ENCODE results near the gene PARD3. TPM values are rescaled to one million over a fixed set of nuclear protein-coding genes. Genes with fewer than 3 reads are reported as not detected.

The PARD3 gene
- total RNA-seq, 2 donors from 2014 or later: 31.6 to 41.6 TPM

DNA sequence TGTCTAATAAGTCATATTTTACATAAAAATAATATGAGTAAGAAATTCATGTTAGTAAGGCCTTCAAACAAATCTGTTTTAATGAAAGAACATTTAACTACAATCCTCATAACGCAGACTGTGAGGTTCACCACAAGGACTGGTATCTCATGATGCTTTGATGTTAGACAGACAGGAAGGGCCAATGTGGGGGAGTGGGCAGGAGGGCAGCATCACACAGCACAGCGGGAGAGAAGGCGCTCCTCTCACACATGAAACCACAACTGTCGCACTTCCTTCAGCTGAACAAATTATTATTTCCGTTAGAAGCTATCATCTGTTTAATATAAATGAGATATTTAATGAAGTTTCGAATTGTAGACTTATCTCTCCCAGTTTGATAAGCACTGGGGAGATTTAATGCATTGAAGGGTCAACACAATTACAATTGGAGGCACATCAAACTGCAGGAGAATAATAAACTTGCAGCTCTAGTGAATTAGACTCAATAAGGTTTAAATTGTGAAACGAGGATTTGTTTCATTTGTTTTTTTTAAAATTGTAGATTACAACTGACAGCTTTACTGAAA, 466.1 kb downstream of the PARD3 start:
- H3K9me3 ChIP-seq: no peaks in the 10 kb centered on the region
- H3K4me3 ChIP-seq: no peak overlapping the region
- TF ChIP-seq, protein P1, sequence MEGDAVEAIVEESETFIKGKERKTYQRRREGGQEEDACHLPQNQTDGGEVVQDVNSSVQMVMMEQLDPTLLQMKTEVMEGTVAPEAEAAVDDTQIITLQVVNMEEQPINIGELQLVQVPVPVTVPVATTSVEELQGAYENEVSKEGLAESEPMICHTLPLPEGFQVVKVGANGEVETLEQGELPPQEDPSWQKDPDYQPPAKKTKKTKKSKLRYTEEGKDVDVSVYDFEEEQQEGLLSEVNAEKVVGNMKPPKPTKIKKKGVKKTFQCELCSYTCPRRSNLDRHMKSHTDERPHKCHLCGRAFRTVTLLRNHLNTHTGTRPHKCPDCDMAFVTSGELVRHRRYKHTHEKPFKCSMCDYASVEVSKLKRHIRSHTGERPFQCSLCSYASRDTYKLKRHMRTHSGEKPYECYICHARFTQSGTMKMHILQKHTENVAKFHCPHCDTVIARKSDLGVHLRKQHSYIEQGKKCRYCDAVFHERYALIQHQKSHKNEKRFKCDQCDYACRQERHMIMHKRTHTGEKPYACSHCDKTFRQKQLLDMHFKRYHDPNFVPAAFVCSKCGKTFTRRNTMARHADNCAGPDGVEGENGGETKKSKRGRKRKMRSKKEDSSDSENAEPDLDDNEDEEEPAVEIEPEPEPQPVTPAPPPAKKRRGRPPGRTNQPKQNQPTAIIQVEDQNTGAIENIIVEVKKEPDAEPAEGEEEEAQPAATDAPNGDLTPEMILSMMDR (IDR thresholded peaks at IDR 0.05): no peak
- no peak for DNase-seq (ENCODE audit: low spot score)
- no peak overlapping the region for H3K27ac ChIP-seq
- H3K4me1 ChIP-seq: no peaks in the 10 kb centered on the region
- no peaks in the 10 kb centered on the region for H3K27me3 ChIP-seq
- H3K36me3 ChIP-seq: no peaks in the 10 kb centered on the region

DNA sequence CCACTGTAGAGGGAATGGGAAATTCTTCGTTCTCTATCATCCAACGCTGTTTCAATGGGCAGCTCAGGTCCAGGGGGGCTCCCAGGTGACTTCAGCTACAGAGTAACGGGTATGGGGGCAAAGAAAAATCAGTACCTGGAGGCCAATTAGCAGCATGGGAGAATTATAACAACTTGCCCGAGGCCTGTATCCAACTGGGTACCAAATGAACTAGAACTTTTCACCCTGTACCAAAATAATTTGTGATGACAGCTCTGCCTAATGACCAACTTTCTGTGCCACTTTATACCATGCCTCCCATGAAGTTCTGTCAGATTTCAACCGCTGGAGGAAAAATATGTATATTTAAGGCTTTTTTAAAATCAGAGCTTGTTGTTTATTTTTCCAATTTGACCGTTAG, 467.1 kb downstream of the PARD3 start:
- Histone ChIP-seq H3K4me3 (no peak overlapping the region), H3K36me3 (no peaks in the 10 kb centered on the region), H3K4me1 (no peaks in the 10 kb centered on the region), H3K27me3 (no peaks in the 10 kb centered on the region), H3K27ac (no peak overlapping the region), H3K9me3 (no peaks in the 10 kb centered on the region)
- no peak for DNase-seq (ENCODE audit: low spot score)
- TF ChIP-seq, protein P1 (IDR thresholded peaks at IDR 0.05): no peak

DNA sequence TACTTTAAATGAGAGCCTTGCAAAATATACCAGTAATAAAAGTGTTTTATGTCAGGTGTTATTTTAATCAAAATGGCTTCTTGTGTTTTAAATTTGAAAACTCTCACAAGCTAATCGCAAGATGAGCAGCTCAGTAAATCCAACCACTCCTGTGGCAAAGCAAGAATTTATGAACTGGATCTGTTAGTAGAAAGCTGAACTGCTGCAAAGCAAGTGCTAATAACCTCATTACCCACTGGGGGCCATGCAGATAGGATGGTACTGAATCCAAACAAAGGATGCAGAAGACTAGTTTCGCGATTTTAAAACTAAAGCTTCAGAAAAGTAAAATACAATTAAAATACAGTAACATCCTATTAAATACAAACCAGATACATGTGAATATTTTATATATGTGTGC, 468.0 kb downstream of the PARD3 start:
- Histone ChIP-seq H3K27me3 (no peaks in the 10 kb centered on the region), H3K4me3 (no peak overlapping the region), H3K36me3 (no peaks in the 10 kb centered on the region), H3K9me3 (no peaks in the 10 kb centered on the region), H3K4me1 (no peaks in the 10 kb centered on the region), H3K27ac (no peak overlapping the region)
- no peak for DNase-seq (ENCODE audit: low spot score)
- TF ChIP-seq, protein P1 (IDR thresholded peaks at IDR 0.05): no peak

DNA sequence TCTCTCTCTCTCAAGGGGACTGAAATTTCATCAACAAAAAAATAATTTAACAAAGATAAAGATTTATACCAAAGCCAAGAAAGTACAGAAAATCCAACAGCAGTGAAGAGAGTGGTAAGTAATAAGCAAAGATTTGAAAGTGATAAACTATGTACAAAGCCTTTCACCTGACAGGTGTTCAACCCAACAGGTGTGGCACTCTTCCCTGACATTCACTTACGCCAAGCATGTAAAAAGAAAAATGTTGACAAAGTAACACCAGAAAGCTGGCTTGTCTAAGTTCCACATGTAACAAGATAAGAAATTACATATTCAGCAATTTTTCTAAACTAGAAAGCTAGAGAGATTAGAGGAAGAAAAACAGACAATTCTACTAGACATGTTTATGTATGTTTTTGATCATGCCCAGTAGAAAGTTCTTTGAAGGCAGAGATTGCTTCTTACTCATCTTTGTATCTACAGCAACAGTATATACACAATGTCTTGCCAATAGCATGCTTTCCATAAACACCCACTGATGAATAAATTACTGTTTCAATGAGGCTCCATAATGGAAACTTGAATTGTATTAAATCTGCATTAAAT, 468.5 kb downstream of the PARD3 start:
- TF ChIP-seq, protein P1 (IDR thresholded peaks at IDR 0.05): no peak
- no peak for DNase-seq (ENCODE audit: low spot score)
- Histone ChIP-seq H3K9me3 (no peaks in the 10 kb centered on the region), H3K27me3 (no peaks in the 10 kb centered on the region), H3K27ac (no peak overlapping the region), H3K4me3 (no peak overlapping the region), H3K36me3 (no peaks in the 10 kb centered on the region), H3K4me1 (no peaks in the 10 kb centered on the region)

DNA sequence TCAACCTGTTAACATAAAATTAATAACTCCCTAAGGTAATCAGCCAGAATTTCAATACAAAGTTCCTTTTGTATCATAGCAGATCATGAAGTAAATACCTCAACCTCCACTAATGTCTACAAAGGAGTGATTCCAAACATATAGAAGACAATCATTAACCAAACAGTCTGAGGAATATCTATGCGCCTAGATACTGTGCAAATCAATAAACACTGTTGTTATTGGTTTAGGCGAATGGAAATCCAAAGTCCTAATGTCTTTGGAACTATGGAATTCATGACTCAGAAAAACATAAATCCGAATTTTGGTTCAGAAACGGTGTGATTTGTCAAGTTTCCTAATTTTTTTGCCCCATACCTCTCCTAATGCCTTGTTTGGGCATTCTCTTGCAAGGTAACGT, 469.7 kb downstream of the PARD3 start:
- TF ChIP-seq, protein P1 (IDR thresholded peaks at IDR 0.05): no peak
- Histone ChIP-seq H3K27me3 (no peaks in the 10 kb centered on the region), H3K36me3 (no peaks in the 10 kb centered on the region), H3K4me1 (no peaks in the 10 kb centered on the region), H3K4me3 (no peak overlapping the region), H3K9me3 (no peaks in the 10 kb centered on the region), H3K27ac (no peak overlapping the region)
- DNase-seq (ENCODE audit: low spot score): no peak

DNA sequence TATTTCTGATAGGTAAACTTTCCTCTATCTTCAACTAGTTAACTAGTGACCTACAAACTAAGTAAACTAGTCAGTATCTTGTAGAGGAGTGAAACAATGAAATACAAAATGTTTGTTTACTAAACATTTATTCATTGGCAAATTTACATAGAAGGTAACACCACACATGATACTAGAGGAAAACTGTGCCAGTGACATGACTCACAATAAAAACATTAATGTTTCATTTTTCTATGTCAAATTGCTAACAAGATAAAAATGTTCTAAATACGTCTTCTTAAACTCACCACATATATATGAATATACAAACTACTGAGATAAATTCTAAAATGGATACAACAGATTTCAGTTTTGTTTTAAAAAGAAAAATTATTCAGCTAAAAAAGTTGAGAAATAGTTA, 471.3 kb downstream of the PARD3 start:
- no peaks in the 10 kb centered on the region for H3K9me3 ChIP-seq
- H3K36me3 ChIP-seq: no peaks in the 10 kb centered on the region
- no peaks in the 10 kb centered on the region for H3K4me1 ChIP-seq
- DNase-seq (ENCODE audit: low spot score): no peak
- TF ChIP-seq, protein P1 (IDR thresholded peaks at IDR 0.05): no peak
- no peak overlapping the region for H3K27ac ChIP-seq
- H3K27me3 ChIP-seq: no peaks in the 10 kb centered on the region
- no peak overlapping the region for H3K4me3 ChIP-seq
